Right lobe of liver (tissue), 6 donors: ENCODE results near the gene SBF1. TPM values are rescaled to one million over a fixed set of nuclear protein-coding genes. Genes with fewer than 3 reads are reported as not detected.
"Not testable (repeated sequence)": the region's sequence is repeated elsewhere in the genome, so short reads cannot be mapped to it uniquely, and the experiment has no call there.

ENCODE experiments used
- ATAC-seq, 4 donors: fragments of 200-7000 bp; cut with Tn5 transposase; one replicate each; pipeline ENCODE4 v1.9.1; 2020; ENCODE audit warnings: mild to moderate bottlenecking in 4 of 4, moderate library complexity in 4 of 4
- DNase-seq, 3 donors: peaks; one replicate each; pipeline ENCODE4 v3.0.0-alpha.2; 2020
- H3K27ac ChIP-seq, 3 donors: fragments of 200-600 bp; one replicate each; pipeline ENCODE4 v1.8.0; 2022
- H3K27me3 ChIP-seq, 2 donors: fragments of 200-600 bp; one replicate each; pipeline ENCODE4 v1.8.0; 2022
- H3K36me3 ChIP-seq, 4 donors: fragments of 200-600 bp; sonication (generic) in 1 of 4; one replicate each; pipeline versions ENCODE4 v1.5.1 to v1.8.0; 2017 to 2022; ENCODE audit warnings: control low read depth in 1 of 4
- H3K4me1 ChIP-seq, 4 donors: fragments of 200-600 bp; sonication (generic) in 1 of 4; one replicate each; pipeline versions ENCODE4 v1.5.1 to v1.8.0; 2017 to 2022; ENCODE audit warnings: control low read depth in 1 of 4
- H3K4me3 ChIP-seq, 3 donors: fragments of 200-600 bp; one replicate each; pipeline ENCODE4 v1.8.0; 2022
- H3K9me3 ChIP-seq, 4 donors: fragments of 200-600 bp; sonication (generic) in 1 of 4; one replicate each; pipeline versions ENCODE4 v1.5.1 to v1.8.0; 2017 to 2022; ENCODE audit warnings: control low read depth in 1 of 4
- POLR2A ChIP-seq: fragments of 450-650 bp; IDR thresholded peaks from one replicate; pipeline ENCODE4 v1.6.1; 2017; ENCODE audit warnings: antibody characterized with exemption, mild to moderate bottlenecking
- WGBS: methylation state at CpG from one replicate; pipeline ENCODE4 v1.1.6; 2018; ENCODE audit warnings: low coverage, low lambda C conversion rate; ENCODE audit not compliant: insufficient coverage; ENCODE audit errors: missing lambda C conversion rate; 5-methylcytosine and 5-hydroxymethylcytosine counted together
- intact Hi-C, 2 donors: fragments of 100-400 bp; cut with DNase I; formaldehyde crosslinking; loops; one replicate each; pipeline versions ENCODE4 v1.11.2 to v1.14.1; 2022
- total RNA-seq, 6 experiments: library from RNA; depleted of rRNA in 2 of 6; stranded (reverse); fragments of >200 nt in 2 of 6; fragmentation: NEBNext Ultra II Directional in 3 of 6; extraction: Animal tissue kit (Norgen Biotek cat#: 25700) in 3 of 6; gene quantifications; one replicate each; pipeline versions ENCODE4 v1.1.0 to v1.2.4, GENCODE V29; 2016 to 2023
- TF ChIP-seq, protein P1 (sequence below), 4 donors: fragments of 200-600 bp in 3 of 4; fragments of 450-650 bp in 1 of 4; IDR thresholded peaks; one replicate each; pipeline versions ENCODE4 v1.5.1 to v1.8.0; 2016 to 2022; ENCODE audit warnings: antibody characterized with exemption in 4 of 4, mild to moderate bottlenecking in 2 of 4
- donor health status: DM: no; HTN: yes; CAD: no.
- donor health status: DM: no; HTN: no; CAD: no.
- donor health status: DM: no; HTN: no; CAD: no.
- donor health status: DM: no; HTN: yes; CAD: no.
- donor health status: DM: no; HTN: yes; CAD: no.

SBF1 gene
- total RNA-seq, 6 experiments from 2014 or later: 18.3 to 28.9 (median 22.8) TPM

DNA sequence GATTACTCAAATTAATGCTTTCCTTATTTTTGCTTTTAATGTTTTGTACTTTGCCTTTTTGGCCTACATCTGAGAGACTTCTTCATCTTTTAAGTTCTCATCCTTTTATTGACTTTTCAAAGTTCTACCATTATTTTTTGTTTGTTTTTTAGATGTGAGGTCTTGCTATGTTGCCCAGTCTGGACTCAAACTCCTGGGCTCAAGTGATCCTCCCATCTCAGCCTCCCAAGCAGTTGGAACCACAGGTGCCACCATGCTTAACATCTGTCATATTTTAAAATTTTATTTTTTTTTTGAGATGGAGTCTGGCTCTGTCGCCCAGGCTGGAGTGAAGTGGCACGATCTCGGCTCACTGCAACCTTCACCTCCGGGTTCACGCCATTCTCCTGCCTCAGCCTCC is 73.9 kb downstream of the SBF1 start:
- Histone ChIP-seq H3K4me3 (no peak overlapping the region), H3K9me3 (no peaks in the 10 kb centered on the region), H3K4me1 (peaks cover 7 to 79% (median 44%) of the 10 kb centered on the region in 4 donors), H3K27ac (peak overlapping the region; percentile 59 to 95 (median 73)), H3K36me3 (peaks cover 0 to 3% (median 0%) of the 10 kb centered on the region in 4 donors), H3K27me3 (no peaks in the 10 kb centered on the region)
- no peak for DNase-seq
- TF ChIP-seq, protein P1, sequence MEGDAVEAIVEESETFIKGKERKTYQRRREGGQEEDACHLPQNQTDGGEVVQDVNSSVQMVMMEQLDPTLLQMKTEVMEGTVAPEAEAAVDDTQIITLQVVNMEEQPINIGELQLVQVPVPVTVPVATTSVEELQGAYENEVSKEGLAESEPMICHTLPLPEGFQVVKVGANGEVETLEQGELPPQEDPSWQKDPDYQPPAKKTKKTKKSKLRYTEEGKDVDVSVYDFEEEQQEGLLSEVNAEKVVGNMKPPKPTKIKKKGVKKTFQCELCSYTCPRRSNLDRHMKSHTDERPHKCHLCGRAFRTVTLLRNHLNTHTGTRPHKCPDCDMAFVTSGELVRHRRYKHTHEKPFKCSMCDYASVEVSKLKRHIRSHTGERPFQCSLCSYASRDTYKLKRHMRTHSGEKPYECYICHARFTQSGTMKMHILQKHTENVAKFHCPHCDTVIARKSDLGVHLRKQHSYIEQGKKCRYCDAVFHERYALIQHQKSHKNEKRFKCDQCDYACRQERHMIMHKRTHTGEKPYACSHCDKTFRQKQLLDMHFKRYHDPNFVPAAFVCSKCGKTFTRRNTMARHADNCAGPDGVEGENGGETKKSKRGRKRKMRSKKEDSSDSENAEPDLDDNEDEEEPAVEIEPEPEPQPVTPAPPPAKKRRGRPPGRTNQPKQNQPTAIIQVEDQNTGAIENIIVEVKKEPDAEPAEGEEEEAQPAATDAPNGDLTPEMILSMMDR (IDR thresholded peaks at IDR 0.05): no peak
- TF ChIP-seq POLR2A: no peak
- 100% methylated on average over 5 of the region's 5 CpGs for WGBS
- ATAC-seq: no peak
- intact Hi-C loops: no loop called here

DNA sequence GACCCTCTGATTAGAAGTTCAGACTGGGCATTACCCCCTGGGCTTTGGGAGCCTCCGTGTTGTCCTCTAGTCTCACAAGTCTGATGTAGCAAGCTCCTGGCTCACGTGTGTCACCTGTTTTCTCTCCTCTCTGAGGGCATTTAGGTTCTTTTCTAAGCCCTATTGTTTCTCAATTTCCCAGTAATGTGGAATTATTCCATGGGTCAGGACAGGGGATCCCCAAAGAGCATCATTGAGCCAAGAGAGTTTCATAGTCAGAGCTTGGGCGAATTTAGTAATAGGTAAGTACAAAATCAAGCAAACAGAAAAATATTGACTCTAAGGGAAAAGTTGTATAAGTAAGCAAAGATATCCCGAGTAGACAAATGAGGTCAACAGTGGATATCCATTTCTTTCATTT is 74.4 kb downstream of the SBF1 start:
- Histone ChIP-seq H3K27ac (peak overlapping the region; percentile 73 to 95 (median 87)), H3K9me3 (no peaks in the 10 kb centered on the region), H3K4me3 (no peak overlapping the region), H3K27me3 (no peaks in the 10 kb centered on the region), H3K4me1 (peaks cover 7 to 81% (median 46%) of the 10 kb centered on the region in 4 donors), H3K36me3 (peaks cover 0 to 3% (median under 1%) of the 10 kb centered on the region in 4 donors)
- peak; percentile 50 to 68 (median 56) for ATAC-seq
- DNase-seq: peak in 2 of 3 donors; percentile 74 to 81
- WGBS: 18% methylated on average over 4 of the region's 4 CpGs
- TF ChIP-seq POLR2A: no peak
- TF ChIP-seq, protein P1 (IDR thresholded peaks at IDR 0.05): no peak
- intact Hi-C loops: no loop called here

DNA sequence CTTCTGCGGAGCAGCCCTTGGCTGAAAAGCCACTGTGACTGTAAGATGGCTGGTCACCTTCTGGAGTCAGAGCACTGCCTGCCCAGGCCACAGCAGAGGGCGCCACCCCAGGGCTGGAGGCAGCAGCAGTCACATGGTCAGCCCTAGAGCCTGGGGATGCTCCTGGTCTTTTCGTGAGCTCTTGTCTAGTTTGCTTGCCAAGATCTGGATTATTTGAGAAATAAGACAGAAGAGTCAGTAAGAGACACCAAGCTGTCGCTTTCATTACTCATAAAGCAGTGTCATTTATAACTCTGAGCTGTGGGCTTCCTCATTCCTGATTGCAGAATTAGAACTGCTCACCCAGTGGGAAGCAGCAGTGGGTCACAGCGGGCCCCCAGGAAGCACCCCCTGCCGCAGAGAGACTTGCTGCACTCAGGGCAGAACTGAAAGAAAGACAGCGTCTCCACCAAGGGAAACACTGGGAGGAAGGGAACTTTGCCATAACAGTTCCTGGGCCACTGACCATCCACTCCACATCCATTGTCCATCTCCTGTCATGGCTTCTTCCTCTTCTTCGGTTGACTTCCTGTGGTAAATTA is 75.0 kb downstream of the SBF1 start:
- intact Hi-C loops: no loop called here
- peak overlapping the region; percentile 73 to 95 (median 87) for H3K27ac ChIP-seq
- TF ChIP-seq, protein P1 (IDR thresholded peaks at IDR 0.05): peak; percentile 16 to 36 (median 28)
- TF ChIP-seq POLR2A: no peak
- H3K4me3 ChIP-seq: no peak overlapping the region
- H3K9me3 ChIP-seq: no peaks in the 10 kb centered on the region
- peaks cover 7 to 84% (median 46%) of the 10 kb centered on the region in 4 donors for H3K4me1 ChIP-seq
- DNase-seq (no peak), ATAC-seq (peak; percentile 27 to 39 (median 34))
- peaks cover 0 to 7% (median 3%) of the 10 kb centered on the region in 4 donors for H3K36me3 ChIP-seq
- WGBS: 26% methylated on average over 5 of the region's 8 CpGs
- no peaks in the 10 kb centered on the region for H3K27me3 ChIP-seq

DNA sequence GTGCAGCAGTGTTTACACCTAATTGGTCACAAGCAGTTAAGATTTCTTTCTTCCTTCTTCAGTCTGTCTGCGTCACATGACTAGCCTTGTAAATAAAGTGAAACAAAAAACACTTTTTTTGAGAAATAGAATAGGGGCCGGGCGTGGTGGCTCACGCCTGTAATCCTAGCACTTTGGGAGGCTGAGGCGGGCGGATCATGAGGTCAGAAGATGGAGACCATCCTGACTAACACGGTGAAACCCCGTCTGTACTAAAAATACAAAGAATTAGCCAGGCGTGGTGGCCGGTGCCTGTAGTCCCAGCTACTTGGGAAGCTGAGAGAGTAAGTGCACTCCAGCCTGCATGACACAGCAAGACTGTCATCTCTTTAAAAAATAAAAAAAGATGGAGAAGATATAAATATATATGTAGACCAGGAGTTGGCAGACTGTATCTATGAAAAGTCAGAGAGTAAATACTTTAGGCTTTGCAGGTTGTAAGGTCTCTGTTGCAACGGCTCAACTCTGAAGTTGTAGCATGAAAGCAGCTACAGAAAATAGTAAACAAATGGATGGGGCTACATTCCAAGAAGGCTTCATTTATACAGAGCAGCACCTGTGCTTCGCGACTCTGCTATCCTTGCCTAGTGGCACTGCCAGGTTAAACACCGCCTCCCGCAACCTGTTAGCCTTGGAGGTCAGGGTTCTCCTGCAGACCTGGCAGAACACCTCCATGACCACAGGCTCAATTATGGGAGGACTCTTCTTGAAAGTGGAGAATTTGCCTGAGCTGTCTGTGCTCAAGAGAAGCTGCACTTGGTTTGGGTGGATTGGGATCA is 75.8 kb downstream of the SBF1 start:
- DNase-seq: peak in 2 of 3 donors; percentile 88 to 90

DNA sequence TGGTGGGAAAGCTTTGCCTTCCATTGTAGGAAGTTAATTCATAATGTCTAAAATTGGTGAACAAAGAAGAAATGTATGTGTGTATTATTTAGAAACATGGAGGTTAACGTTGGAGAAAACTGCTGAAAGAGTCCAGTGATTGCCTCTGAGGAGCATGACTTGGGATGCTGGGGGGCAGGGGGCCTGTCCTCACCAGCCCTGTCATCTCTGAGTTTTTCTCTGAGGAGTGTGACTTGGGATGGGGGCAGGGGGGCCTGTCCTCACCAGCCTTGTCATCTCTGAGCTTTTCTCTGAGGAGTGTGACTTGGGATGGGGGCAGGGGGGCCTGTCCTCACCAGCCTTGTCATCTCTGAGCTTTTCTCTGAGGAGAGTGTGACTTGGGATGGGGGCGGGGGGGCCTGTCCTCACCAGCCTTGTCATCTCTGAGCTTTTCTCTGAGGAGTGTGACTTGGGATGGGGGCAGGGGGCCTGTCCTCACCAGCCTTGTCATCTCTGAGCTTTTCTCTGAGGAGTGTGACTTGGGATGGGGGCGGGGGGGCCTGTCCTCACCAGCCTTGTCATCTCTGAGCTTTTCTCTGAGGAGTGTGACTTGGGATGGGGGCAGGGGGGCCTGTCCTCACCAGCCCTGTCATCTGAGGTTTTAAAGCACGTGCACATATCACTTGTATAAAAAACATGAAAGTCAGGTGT is 77.3 kb downstream of the SBF1 start:
- H3K36me3 ChIP-seq: peaks cover 0 to 19% (median 8%) of the 10 kb centered on the region in 4 donors

More for the DNA sequence above, 75.8 kb downstream of the SBF1 start:
- Histone ChIP-seq H3K4me3 (no peak overlapping the region), H3K4me1 (peaks cover 7 to 76% (median 42%) of the 10 kb centered on the region in 4 donors), H3K27me3 (no peaks in the 10 kb centered on the region), H3K9me3 (no peaks in the 10 kb centered on the region), H3K36me3 (peaks cover 0 to 13% (median 6%) of the 10 kb centered on the region in 4 donors), H3K27ac (peak overlapping the region; percentile 73 to 95 (median 87))
- TF ChIP-seq, protein P1 (IDR thresholded peaks at IDR 0.05): no peak
- TF ChIP-seq POLR2A: no peak
- peak; percentile 20 to 74 (median 64) for ATAC-seq
- WGBS: 52% methylated on average over 14 of the region's 15 CpGs
- intact Hi-C loops: no loop called here

More for the DNA sequence above, 77.3 kb downstream of the SBF1 start:
- H3K27me3 ChIP-seq, intact Hi-C loops, H3K4me3 ChIP-seq, ATAC-seq, DNase-seq, H3K9me3 ChIP-seq: not testable (repeated sequence)
- WGBS: 67% methylated on average over 2 of the region's 4 CpGs
- Histone ChIP-seq H3K27ac (peak overlapping the region in 1 of 3 donors; percentile 95), H3K4me1 (peaks cover 7 to 67% (median 36%) of the 10 kb centered on the region in 4 donors)
